DMS 273 (cell line): ENCODE results near the gene NUCB2.
"Not testable (repeated sequence)": the region's sequence is repeated elsewhere in the genome, so short reads cannot be mapped to it uniquely, and the experiment has no call there.

Source experiments
- DNase-seq: peaks from one replicate; lab custom pipeline; 2025; ENCODE audit not compliant: unreplicated experiment; lab: John Stamatoyannopoulos, UW

The NUCB2 gene

DNA sequence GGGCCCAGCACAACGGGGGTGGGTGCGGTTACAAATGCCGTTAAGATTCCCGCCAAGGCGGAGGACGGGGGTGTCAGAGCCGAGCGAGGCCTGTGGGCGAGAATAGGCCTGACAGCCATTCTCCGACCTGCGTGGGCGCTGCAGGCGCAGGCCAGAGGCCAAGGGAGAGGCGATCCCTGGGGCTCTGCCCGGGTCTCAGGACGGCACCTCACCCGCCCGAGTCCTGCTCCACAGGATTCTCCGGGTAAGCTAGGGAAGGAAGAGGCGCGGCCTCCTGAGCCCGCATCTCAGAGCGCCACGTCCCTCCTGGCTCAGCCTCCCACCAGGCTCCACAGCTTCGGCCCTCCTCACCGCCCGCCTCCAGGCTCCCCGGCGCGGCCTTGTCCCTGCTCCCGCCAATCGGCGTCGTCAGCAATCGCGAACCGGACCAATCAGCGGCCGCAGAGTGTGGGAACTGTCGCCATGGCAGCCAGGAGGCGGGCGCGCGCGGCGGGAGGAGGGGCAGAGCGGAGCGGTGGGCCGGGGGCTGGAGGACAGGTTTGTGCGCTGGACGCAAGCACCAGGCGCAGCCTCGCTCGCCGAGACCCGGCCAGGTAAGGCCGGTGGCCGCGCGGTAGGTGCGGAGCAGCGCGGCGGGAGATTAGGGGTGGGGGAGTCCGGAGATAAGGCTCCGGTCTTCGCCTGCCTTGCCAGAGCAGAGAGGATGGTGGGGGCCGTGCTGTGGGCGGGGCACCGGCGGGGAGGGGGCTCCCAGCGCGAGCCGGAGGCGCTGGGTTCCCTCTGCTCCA, at the start of gene NUCB2:
NUCB2 (plus strand) TSS at position 504 of the 788 bp plus-strand sequence. CDS start 18,585 bp downstream, outside the sequence.
- peak; percentile 96 for DNase-seq

DNA sequence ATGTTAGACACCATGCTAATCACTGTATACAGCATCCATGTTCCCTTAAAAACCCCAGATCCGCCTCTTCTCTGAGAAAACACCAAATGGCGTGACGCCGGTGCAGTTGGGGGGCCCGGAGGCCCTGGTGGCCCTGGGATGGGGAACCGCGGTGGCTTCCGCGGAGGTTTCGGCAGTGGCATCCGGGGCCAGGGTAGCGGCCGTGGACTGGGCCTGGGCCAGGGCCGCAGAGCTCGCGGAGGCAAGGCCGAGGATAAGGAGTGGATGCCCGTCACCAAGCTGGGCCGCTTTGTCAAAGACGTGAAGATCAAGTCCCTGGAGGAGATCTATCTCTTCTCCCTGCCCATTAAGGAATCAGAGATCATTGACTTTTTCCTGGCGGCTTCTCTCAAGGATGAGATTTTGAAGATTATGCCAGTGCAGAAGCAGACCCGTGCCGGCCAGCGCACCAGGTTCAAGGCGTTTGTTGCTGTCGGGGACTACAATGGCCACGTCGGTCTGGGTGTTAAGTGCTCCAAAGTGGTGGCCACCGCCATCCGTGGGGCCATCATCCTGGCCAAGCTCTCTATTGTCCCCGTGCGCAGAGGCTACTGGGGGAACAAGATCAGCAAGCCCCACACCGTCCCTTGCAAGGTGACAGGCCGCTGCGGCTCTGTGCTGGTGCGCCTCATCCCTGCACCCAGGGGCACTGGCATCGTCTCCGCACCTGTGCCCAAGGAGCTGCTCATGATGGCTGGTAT, 48.2 kb upstream of the NUCB2 start:
- not testable (repeated sequence) for DNase-seq

DNA sequence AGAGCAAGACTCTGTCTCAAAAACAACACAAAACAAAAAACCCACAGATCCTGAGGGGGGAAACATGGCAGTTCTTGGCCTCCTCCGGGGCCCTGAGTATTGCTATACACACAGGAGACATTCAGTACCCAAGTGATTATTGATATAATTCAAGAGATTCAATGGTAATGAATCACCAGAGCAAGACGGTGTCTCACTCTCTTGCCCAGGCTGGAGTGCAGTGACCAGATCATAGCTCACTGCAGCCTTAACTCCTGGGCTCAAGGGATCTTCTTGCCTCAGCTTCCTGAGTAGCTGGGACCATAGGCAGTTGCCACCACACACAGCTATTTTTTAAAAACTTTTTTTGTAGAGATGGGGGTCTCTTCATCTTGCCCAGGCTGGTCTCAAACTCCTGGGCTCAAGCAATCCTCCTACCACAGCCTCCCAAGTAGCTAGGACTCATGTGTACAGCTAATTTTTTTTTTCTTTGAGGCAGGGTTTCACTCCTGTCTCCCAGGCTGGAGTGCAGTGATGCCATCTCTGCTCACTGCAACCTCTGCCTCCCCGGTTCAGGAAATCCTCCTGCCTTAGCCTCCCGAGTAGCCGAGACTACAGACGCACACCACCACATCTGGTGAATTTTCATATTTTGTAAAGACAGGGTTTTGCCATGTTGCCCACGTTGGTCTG, 46.9 kb upstream of the NUCB2 start:
- DNase-seq, result no peak

DNA sequence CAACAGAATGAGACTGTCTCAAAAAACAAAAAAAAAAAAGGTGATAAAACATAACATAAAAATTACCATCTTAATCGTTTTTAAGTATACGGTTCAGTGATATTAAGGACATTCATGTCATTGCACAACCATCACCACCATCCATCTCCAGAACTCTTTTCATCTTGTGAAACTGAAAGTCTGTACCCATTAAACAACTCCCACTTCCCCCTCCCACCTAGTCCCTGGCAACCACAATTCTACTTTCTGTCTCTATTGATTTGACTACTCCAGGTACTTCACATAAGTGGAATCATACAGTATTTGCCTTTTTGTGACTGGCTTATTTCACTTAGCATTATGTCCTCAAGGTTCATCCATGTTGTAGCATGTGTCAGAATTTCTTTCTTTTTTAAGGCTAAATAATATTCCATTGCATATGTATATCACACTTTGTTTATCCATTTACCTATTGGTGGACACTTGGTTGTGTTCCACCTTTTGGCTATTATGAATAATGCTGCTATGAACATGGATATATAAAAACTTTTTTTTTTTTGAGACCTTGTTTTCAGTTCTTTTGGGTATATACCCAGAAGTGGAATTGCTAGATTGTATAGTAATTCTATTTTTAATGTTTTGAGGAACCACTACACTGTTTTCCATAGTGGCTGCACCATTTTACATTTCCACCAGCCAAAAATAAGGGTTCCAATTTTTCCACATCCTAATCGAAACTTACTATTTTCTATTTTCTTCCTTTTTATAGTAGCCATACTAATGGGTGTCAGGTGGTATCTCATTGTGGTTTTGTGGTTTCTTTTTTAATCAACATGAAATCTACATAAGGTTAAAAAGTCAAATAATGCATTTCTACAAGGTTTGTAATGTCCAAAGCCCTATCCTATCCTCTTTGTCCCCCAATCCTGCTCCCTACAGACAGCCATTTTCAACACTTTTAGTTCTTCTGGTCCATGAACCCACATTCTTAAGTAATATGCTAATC, 45.4 kb upstream of the NUCB2 start:
- DNase-seq, result no peak

DNA sequence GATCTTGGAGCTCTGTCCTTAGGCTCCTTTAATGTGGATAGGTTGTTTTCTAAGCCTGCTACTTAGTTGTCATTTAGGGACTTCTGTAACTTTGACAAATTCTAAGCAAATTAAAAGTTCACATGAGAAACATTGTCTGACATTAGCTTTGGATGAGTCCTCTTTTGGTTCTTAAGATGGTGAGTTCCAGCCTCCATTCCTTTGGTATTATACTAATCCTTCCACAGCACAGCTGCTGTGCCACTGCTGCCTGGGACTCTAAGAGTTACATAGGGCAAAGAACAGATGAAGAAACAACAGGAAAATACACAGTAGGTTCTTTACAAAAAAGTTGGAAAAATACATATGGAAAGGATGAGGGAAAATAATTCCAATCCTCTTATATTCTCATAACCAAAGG, 43.4 kb upstream of the NUCB2 start:
- no peak for DNase-seq

DNA sequence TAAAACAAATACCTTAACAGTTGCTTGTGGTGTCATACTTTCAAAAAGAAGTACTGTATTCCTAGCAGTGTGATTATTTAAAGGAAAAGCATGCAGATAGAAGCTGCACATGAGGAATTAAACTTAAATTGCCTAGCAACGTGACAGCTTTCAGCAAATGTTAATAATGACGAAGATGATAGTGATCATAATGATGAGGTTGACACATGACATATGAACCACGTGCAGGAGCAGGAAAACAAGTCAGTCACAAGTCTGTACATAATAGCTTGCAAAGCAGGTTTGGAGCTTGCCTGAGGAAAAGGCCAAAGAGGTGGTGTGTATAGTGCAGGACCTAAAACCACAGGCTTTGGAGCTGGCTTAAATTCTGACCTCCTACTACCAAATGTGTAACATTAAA, 38.2 kb upstream of the NUCB2 start:
- DNase-seq, result no peak

DNA sequence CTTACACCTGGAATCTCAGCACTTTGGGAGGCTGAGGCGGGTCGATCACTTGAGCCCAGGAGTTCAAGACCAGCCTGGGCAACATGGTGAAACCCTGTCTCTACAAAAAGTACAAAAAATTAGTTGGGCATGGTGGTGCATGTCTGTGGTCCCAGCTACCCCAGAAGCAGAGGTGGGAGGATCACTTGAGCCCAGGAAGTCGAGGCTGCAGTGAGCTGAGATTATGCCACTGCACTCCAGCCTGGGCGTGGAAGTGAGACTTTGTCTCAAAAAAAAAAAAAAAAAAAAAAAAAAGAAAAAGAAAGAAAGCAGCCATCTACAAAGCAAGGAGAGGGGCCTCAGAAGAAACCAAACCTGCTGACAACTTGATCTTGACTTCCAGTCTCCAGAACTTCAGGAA, 36.6 kb upstream of the NUCB2 start:
- DNase-seq, result not testable (repeated sequence)

DNA sequence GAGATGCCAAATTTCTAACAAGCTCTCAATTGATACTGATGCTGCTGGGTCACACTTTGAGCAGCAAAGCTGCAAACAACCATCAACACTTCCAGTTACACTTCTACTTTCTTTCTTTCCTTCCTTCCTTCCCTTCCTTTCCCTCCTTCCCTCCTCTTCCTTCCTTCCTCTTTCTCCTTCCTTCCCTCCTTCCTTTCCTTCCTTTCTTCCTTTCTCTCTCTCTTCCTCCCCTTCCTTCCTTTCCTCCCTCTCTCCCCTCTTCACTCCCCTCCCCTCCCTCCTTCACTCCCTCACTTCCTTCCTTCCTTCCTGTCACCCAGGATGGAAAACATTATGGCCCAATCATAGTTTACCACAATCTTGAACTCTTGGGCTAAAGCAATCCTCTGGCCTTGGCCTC, 35.8 kb upstream of the NUCB2 start:
- no peak for DNase-seq

DNA sequence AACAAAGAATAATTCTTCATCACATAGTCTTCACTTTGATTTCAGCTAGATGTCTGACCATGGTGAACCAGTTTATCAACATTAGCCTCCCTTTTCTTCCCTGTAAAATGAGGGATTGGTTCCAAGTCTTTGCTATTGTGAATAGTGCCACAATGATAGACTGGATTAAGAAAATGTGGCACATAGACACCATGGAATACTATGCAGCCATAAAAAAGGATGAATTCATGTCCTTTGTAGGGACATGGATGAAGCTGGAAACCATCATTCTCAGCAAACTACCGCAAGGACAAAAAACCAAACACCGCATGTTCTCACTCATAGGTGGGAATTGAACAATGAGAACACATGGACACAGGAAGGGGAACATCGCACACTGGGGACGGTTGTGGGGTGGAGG, 33.6 kb upstream of the NUCB2 start:
- not testable (repeated sequence) for DNase-seq

DNA sequence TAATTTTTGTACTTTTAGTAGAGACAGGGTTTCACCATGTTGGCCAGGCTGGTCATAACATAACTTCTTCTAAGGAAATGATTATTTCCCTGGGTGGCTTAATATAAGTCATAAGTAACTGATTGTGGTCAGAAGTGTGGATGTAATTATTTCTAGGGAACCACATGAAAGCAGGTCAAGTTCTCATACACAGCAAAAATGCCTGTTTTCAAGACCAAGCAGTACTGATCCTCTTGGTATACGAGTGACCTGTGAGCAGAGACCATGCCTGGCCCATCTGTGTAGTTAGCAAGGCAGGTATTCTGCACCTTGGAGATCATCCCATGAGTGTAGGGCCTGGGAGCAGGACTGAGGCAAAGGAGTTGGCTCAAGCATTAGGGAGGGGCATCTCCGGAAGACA, 32.5 kb upstream of the NUCB2 start:
- no peak for DNase-seq

DNA sequence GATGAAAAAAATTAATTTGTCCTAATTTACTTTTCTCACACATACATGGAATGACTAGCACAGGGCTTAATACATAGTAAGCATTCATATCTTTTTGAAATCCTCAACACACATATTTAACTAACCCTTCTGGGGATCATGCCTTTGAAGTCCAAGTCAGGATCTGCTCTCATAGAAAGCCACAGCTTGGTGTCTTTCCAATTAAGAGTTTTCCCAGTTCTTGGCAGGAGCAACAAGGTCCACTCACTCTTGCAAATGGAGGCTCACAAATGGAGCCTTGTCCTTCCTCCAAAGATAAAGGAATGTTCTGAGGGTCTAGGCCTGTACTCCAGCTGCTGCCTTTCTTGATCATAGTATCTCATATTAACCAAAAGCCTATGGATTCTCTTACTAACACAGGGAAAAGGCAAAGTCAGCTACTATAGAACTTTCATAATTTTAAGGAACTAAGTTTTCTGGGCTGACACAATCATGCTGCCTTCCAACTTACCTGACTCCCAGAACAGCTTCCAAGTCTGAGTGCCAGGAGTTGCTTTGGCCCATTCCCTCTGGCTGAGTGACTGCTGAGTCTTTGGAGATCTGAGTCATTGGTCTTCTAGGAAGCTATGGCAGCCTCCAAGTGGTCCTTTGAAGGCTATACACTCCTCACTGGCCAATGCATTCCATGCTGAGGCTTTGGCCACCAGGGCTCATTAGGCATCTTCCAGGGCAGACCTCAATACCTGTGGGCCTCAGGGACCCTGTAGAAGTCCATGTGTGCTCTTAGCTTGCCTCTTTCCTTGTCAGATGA, 25.8 kb upstream of the NUCB2 start:
- DNase-seq, result no peak

DNA sequence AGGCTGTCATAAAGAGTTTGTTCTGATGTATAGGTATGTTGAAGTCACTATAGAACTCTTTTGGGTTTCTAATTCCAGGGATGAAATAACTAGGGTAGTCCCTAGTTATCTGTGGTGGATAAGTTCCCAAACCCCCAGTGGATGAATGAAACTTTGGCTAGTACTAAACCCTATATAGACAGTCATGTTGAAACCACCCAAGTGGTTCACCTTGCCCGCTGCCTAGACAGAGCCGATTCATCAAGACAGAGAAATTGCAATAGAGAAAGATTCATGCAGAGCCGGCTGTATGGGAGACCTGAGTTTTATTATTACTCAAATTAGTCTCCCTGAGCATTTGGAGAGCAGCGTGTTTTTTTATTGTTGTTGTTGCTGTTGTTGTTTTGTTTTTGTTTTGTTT, 23.8 kb upstream of the NUCB2 start:
- no peak for DNase-seq

DNA sequence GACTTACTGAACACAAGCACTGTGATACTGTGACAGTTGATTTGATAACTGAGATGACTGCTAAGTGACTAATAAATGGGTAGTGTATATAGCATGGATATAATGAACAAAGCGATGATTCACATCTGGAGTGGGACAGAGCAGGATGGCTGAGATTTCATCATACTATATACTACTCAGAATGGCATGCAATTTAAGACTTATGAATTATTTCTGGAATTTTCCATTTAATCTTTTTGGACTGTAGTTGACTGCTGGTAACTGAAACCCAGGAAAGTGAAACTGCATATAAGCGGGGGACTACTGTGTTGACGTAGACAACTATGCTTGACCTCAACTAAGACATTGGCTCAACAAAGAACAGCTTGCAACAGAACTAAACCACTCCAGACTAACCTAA, 20.0 kb upstream of the NUCB2 start:
- no peak for DNase-seq

DNA sequence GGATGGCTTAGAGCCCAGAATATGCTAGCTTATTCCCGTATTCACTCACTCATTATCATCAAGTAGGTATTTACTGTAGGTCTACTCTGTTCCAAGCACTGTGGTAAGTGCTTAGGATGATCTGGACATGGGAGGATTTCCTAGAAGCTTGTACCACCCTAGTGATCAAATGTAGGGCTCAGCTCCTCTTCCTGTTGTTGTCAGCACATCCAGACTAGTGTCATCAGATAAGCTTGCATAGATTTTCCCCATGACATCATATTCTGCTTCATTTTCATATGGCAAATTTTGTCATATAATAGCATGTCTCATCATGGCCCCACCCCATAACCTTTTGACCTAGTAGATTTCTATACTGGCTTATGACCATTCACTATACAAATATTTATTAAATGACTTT, 19.3 kb upstream of the NUCB2 start:
- DNase-seq, result no peak

DNA sequence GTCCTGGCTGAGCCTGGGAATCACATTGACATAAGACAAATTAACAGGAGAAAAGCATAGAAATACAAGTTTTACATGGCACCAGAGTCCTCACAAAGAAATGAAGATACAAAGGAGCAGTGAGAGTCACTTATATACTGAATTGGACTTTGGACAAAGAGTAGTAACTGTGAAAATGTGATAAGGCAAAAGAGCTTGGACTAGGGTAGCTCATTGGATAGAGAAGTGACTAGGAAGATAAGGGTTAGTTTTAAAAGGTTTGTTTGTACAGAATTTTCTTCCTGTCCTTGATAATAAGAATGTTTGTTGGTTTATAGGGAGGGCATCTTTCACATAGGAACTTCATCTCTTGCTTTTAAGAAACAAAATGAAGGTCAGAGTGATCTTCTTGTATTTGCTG, 17.9 kb upstream of the NUCB2 start:
- DNase-seq, result no peak

DNA sequence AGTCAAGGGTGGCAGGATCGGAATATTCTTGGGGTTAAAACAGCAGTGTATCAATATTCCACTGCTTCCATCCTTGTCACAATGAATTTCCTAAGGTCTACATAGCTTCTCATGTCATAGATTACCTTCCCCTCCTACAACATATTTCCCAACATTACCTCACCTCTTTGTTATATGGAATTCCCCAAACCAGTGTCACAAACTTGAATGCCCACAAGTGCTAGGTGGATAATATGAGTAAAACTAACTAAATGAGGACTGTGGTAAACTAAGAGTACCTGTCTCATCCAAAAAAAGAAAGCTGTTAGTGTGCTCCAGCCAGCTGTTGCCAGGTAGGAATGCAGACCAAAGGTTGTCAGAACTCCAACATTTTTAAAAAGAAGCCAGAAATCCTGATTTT, 17.0 kb upstream of the NUCB2 start:
- DNase-seq, result no peak

DNA sequence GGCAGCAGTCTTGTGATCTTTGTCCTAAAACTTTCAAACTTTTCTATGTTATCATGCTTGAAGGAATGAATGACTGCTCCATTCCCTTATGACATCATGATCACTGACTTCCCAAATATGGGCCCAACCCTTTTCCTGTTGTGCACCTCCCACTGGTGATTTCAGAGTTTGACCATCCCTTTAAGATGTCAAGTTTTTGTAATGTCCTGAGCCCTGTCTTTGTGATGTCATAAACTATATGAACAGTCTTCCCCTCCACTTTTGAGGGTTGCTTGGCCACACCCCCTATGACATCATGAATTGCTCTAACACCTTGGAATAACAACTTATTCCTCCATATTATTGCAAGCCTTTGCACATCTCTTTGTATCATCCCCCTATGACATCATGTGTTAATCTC, 16.5 kb upstream of the NUCB2 start:
- no peak for DNase-seq

DNA sequence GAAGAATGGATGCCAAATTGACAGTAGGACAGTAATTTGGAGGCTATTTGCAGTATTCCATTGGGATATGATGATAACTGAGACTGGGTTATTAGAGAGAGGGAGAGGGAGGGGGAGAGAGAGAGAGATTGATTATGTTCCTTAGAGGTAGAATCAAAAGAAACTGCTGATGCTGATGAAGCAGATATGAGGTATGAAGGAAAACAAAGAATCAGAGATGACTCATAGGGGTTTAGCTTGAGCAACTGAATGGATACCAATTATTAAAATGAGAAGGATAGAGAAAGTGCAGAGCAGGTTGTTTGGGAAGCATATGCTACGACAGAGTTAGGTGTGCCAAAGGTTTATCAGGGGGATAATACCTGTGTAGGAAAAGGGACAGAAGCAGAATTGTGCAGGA, 12.8 kb upstream of the NUCB2 start:
- DNase-seq, result peak; percentile 2

DNA sequence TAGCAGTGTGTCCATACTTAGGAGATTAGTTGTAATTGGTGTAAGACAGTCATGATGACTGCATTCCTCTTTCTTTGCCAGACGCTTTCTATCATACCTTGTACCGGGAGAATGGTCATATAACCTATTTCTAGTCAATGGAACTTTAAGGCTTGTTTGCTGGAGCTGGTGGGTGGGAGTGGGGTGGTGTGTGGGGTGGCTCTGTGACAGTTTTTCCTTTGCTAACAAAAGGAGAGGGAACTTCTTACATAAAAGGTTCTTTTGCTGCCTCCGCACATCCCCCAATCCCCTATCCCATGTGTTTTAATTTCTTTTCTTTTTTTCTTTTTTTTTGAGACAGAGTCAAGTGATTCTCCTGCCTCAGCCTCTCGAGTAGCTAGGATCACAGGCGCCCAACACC, 9.8 kb upstream of the NUCB2 start:
- no peak for DNase-seq

DNA sequence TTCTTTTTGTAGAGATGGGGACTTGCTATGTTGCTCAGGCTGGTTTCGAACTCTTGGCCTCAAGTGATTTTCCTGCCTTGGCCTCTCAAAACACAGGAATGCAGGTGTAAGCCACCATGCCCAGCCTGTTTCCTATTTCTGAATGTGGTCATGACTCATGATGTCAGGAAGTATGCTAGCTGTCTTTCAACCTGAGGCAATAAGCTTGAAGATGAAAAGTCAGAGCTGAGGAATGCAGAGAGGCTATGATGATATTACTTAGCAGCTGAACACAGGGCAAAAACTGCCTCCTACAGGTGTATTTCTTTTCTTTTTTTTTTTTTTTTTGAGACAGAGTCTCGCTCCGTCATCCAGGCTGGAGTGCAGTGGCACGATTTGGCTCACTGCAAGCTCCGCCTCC, 9.0 kb upstream of the NUCB2 start:
- DNase-seq, result no peak
